AG04450 (cell line): ENCODE measurements around the gene CALD1. TPM values are rescaled to one million over a fixed set of nuclear protein-coding genes. Genes with fewer than 3 reads are reported as not detected.

Experiments
- CTCF ChIA-PET: fragments of 300-600, 350-600 bp; formaldehyde crosslinking; extraction: SDS; loops from one replicate; lab custom pipeline; 2022; ENCODE audit warnings: antibody characterized with exemption, inconsistent platforms; lab: Charles Lee
- POLR2A ChIA-PET: fragments of 350-600 bp; formaldehyde crosslinking; extraction: SDS; loops from one replicate; lab custom pipeline; 2021; ENCODE audit warnings: antibody characterized with exemption, inconsistent platforms; lab: Yijun Ruan, JAX
- DNase-seq: peaks from one replicate; pipeline ENCODE4 v3.0.0-alpha.2; 2011; ENCODE audit warnings: low read depth, low spot score
- H3K27ac ChIP-seq: one replicate; pipeline ENCODE4 v1.5.1; 2012; ENCODE audit warnings: low read depth, low read length, control low read depth
- H3K27me3 ChIP-seq: one replicate; pipeline ENCODE4 v1.6.0; 2012; ENCODE audit warnings: low read length; ENCODE audit not compliant: control insufficient read depth, insufficient read depth
- H3K4me3 ChIP-seq: 2 replicates; pipeline ENCODE4 v1.5.1; 2011; ENCODE audit warnings: mild to moderate bottlenecking, low read depth, low read length, control low read depth
- H3K9me3 ChIP-seq: 2 replicates; pipeline ENCODE4 v1.5.1; 2012; ENCODE audit warnings: low read length; ENCODE audit not compliant: control insufficient read depth, insufficient read depth
- CTCF ChIP-seq: IDR thresholded peaks from 2 replicates; pipeline ENCODE4 v1.5.1; 2011; ENCODE audit warnings: low read depth, low read length, control low read depth, inconsistent platforms
- polyA plus RNA-seq: library from polyadenylated mRNA; depleted of rRNA; stranded (reverse); fragments of >200 nt; gene quantifications from 2 replicates; pipeline ENCODE4 v1.2.3, GENCODE V29; 2011

CALD1 gene
- polyA plus RNA-seq, 1 experiment: 804 TPM

- ChIA-PET POLR2A (no interaction called here), CTCF (interaction anchor here (1.6 kb wide), 1 partner anchor 153 kb away, joined by 5 read pairs; no protein-coding TSS in a partner anchor)
- H3K27ac ChIP-seq: no peak overlapping the region
- no peaks in the 10 kb centered on the region for H3K27me3 ChIP-seq
- DNase-seq: no peak
- H3K4me3 ChIP-seq: no peak overlapping the region
- TF ChIP-seq CTCF: no peak
- no peaks in the 10 kb centered on the region for H3K9me3 ChIP-seq
Measured at GRCh38 chr7:134842886-134843430, 63.5 kb downstream of the CALD1 start.

GRCh38 chr7:134844200-134844599 lies 64.8 kb downstream of the CALD1 start:
- no peaks in the 10 kb centered on the region for H3K9me3 ChIP-seq
- no peak for DNase-seq
- no peak overlapping the region for H3K27ac ChIP-seq
- no peaks in the 10 kb centered on the region for H3K27me3 ChIP-seq
- CTCF ChIA-PET: no interaction called here
- POLR2A ChIA-PET: no interaction called here
- H3K4me3 ChIP-seq: no peak overlapping the region
- no peak for TF ChIP-seq CTCF

GRCh38 chr7:134845461-134845860 lies 66.0 kb downstream of the CALD1 start:
- ChIA-PET CTCF (no interaction called here), POLR2A (interaction anchor here (1.0 kb wide), 1 partner anchor 20 kb away, joined by 3 read pairs; no protein-coding TSS in a partner anchor)
- Histone ChIP-seq H3K9me3 (no peaks in the 10 kb centered on the region), H3K4me3 (no peak overlapping the region), H3K27ac (no peak overlapping the region), H3K27me3 (no peaks in the 10 kb centered on the region)
- peak; percentile 29; the same call in 1 of the 2 replicates for TF ChIP-seq CTCF
- DNase-seq: no peak

GRCh38 chr7:134847851-134848588 lies 68.6 kb downstream of the CALD1 start:
- Histone ChIP-seq H3K9me3 (no peaks in the 10 kb centered on the region), H3K4me3 (no peak overlapping the region), H3K27me3 (no peaks in the 10 kb centered on the region), H3K27ac (no peak overlapping the region)
- no peak for DNase-seq
- POLR2A ChIA-PET: interaction anchor here (0.7 kb wide), 1 partner anchor 17 kb away, joined by 5 read pairs; no protein-coding TSS in a partner anchor
- CTCF ChIA-PET: interaction anchor here (0.7 to 1.1 kb wide), 2 partner anchors 57 to 97 kb away, joined by 3 read pairs; no protein-coding TSS in a partner anchor
- no peak for TF ChIP-seq CTCF

- POLR2A ChIA-PET: no interaction called here
- H3K27ac ChIP-seq: no peak overlapping the region
- no peak overlapping the region for H3K4me3 ChIP-seq
- no peak for DNase-seq
- H3K9me3 ChIP-seq: no peaks in the 10 kb centered on the region
- no peaks in the 10 kb centered on the region for H3K27me3 ChIP-seq
- CTCF ChIA-PET: interaction anchor here (0.9 to 1.0 kb wide), 2 partner anchors 16 to 160 kb away, joined by 3 to 4 read pairs; no protein-coding TSS in a partner anchor
- TF ChIP-seq CTCF: no peak
Measured at GRCh38 chr7:134850066-134850465, 70.6 kb downstream of the CALD1 start.
